OCI-LY7 (cell line): ENCODE measurements around the gene BMI1. TPM values are rescaled to one million over a fixed set of nuclear protein-coding genes. Genes with fewer than 3 reads are reported as not detected.

Source experiments
- BruUV-seq: library from RNA; stranded (reverse); fragments of 400-500 nt; replicated peaks from 2 replicates; lab custom pipeline; 2021; lab: Mats Ljungman, UMichigan
- CTCF ChIA-PET: fragments of 300-600 bp; sonication (Branson Sonifier 250); formaldehyde crosslinking; loops from one replicate; lab custom pipeline; 2022; ENCODE audit warnings: antibody characterized with exemption; ENCODE audit not compliant: unreplicated experiment; lab: Charles Lee
- POLR2A ChIA-PET: fragments of 300-600 bp; sonication (Branson Sonifier 250); formaldehyde crosslinking; loops from one replicate; lab custom pipeline; 2022; ENCODE audit warnings: antibody characterized with exemption; lab: Charles Lee
- DNase-seq: peaks from one replicate; pipeline ENCODE4 v3.0.0-alpha.2; 2015; ENCODE audit warnings: low spot score
- H2AFZ ChIP-seq: fragments of 200-600 bp; sonication (generic), shearing (Covaris generic); 2 replicates; pipeline ENCODE4 v1.6.1; 2014; ENCODE audit warnings: mild to moderate bottlenecking, antibody characterized with exemption, low read length, moderate library complexity
- H3K27ac ChIP-seq: fragments of 200-600 bp; sonication (generic); 2 replicates; pipeline ENCODE4 v1.5.1; 2014; ENCODE audit warnings: mixed run types, low read depth, mild to moderate bottlenecking, moderate library complexity, low read length, inconsistent platforms; ENCODE audit not compliant: poor library complexity, severe bottlenecking
- H3K36me3 ChIP-seq: fragments of 200-600 bp; sonication (generic); 2 replicates; pipeline ENCODE4 v1.6.1; 2014; ENCODE audit warnings: mild to moderate bottlenecking, antibody characterized with exemption, low read length, moderate library complexity, mixed read lengths; ENCODE audit not compliant: insufficient read depth
- H3K4me1 ChIP-seq: fragments of 200-600 bp; sonication (generic); 2 replicates; pipeline ENCODE4 v1.5.1; 2014; ENCODE audit warnings: mild to moderate bottlenecking, low read length; ENCODE audit not compliant: insufficient read depth, poor library complexity, severe bottlenecking
- H3K4me2 ChIP-seq: fragments of 200-600 bp; sonication (generic); 2 replicates; pipeline ENCODE4 v1.6.1; 2014; ENCODE audit warnings: mild to moderate bottlenecking, low read length
- H3K4me3 ChIP-seq: fragments of 200-600 bp; sonication (generic); 2 replicates; pipeline ENCODE4 v1.5.1; 2014; ENCODE audit warnings: mild to moderate bottlenecking, low read depth, low read length; ENCODE audit not compliant: poor library complexity, severe bottlenecking
- H3K79me2 ChIP-seq: fragments of 200-600 bp; sonication (generic); 2 replicates; pipeline ENCODE4 v1.6.1; 2016; ENCODE audit warnings: low read depth, mild to moderate bottlenecking, low read length, moderate library complexity, mixed read lengths; ENCODE audit not compliant: insufficient read depth
- H3K9me2 ChIP-seq: fragments of 200-600 bp; sonication (generic); 2 replicates; pipeline ENCODE4 v1.6.1; 2016; ENCODE audit warnings: mild to moderate bottlenecking, low read length, mixed read lengths; ENCODE audit not compliant: insufficient read depth
- H3K9me3 ChIP-seq: fragments of 200-600 bp; sonication (generic); 2 replicates; pipeline ENCODE4 v1.6.1; 2014; ENCODE audit warnings: mild to moderate bottlenecking, mixed run types, low read length, mixed read lengths
- H4K20me1 ChIP-seq: fragments of 200-600 bp; sonication (generic); 2 replicates; pipeline ENCODE4 v1.6.1; 2014; ENCODE audit warnings: mild to moderate bottlenecking, antibody characterized with exemption, low read length, moderate library complexity, mixed read lengths; ENCODE audit not compliant: insufficient read depth
- EZH2phosphoT487 ChIP-seq: fragments of 200-600 bp; sonication (generic); IDR thresholded peaks from 2 replicates; pipeline ENCODE4 v1.6.1; 2018; ENCODE audit warnings: low read depth, borderline replicate concordance, mild to moderate bottlenecking, mixed run types, antibody characterized with exemption, low read length, moderate library complexity, mixed read lengths
- intact Hi-C: fragments of 100-400 bp; cut with micrococcal nuclease; formaldehyde crosslinking; loops from one replicate; pipeline ENCODE4 v1.10.0; 2022; ENCODE audit not compliant: unreplicated experiment
- total RNA-seq, 2 experiments: library from RNA; depleted of rRNA in 1 of 2; stranded (reverse); fragments of >200 nt in 1 of 2; shearing (Covaris generic) in 1 of 2; gene quantifications; 2 replicates each; pipeline ENCODE4 v1.2.3, GENCODE V29; 2014 to 2022
- TF ChIP-seq, protein P1 (sequence below): fragments of 200-600 bp; sonication (generic); conservative IDR thresholded peaks from 2 replicates; pipeline ENCODE4 v1.5.1; 2014; ENCODE audit warnings: mild to moderate bottlenecking, antibody characterized with exemption, low read length, moderate library complexity, mixed read lengths

BMI1 gene
- total RNA-seq, 2 experiments from 2014 or later, result 7.4 to 17.8 TPM

DNA sequence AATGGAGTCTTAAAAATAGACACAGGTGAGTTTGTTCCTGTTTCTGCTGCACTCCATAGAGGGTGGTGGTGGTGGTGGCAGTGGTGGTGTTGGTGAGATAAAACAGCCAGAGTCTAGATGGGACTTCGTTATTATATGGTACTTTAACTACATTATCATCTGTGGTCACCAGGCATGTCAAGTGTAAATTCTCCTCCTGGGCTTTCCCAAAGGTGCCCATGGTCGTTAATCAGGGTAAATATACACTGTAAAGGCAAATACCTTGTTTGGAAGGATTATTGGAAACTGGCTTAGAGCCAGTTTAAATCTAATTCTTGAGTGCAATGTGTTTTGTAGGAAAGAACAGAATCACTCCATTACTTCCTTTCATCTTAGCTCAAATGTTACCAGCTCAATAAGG is 26.2 kb upstream of the BMI1 start:
- no peak overlapping the region for H2AFZ ChIP-seq
- no TSS peak for BruUV-seq
- TF ChIP-seq, protein P1, sequence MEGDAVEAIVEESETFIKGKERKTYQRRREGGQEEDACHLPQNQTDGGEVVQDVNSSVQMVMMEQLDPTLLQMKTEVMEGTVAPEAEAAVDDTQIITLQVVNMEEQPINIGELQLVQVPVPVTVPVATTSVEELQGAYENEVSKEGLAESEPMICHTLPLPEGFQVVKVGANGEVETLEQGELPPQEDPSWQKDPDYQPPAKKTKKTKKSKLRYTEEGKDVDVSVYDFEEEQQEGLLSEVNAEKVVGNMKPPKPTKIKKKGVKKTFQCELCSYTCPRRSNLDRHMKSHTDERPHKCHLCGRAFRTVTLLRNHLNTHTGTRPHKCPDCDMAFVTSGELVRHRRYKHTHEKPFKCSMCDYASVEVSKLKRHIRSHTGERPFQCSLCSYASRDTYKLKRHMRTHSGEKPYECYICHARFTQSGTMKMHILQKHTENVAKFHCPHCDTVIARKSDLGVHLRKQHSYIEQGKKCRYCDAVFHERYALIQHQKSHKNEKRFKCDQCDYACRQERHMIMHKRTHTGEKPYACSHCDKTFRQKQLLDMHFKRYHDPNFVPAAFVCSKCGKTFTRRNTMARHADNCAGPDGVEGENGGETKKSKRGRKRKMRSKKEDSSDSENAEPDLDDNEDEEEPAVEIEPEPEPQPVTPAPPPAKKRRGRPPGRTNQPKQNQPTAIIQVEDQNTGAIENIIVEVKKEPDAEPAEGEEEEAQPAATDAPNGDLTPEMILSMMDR, result no peak
- H4K20me1 ChIP-seq, result no peaks in the 10 kb centered on the region
- no peaks in the 10 kb centered on the region for H3K79me2 ChIP-seq
- intact Hi-C loops, result no loop called here
- H3K4me2 ChIP-seq, result no peak overlapping the region
- no peak overlapping the region for H3K27ac ChIP-seq
- POLR2A ChIA-PET, result interaction anchor here (0.5 to 1.1 kb wide), 2 partner anchors 8 to 842 kb away, joined by 4 read pairs; no protein-coding TSS in a partner anchor
- no peaks in the 10 kb centered on the region for H3K4me1 ChIP-seq
- H3K4me3 ChIP-seq, result no peak overlapping the region
- CTCF ChIA-PET, result no interaction called here
- H3K36me3 ChIP-seq, result no peaks in the 10 kb centered on the region
- H3K9me3 ChIP-seq, result no peaks in the 10 kb centered on the region
- no peaks in the 10 kb centered on the region for H3K9me2 ChIP-seq
- no peak for DNase-seq

DNA sequence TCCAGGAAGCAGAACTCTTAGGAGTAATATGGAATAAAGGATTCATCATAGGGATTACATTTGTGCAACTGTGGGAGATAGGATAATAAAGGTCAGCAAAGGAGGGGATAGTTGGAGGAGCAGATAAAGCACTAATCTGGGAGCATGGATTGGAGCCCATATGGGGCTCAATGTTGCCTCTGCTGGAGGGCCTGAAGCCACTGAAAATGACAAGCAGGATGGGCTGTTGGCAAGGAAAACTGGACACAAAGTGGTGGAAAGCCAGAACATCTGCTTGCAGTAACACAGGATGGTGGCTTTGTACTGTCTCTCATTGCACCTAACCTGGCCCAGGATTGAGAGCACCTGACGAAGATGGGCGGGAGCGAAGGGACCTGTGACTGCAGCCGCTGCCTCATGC is 19.7 kb upstream of the BMI1 start:
- Histone ChIP-seq H3K4me2 (no peak overlapping the region), H3K27ac (no peak overlapping the region), H4K20me1 (no peaks in the 10 kb centered on the region), H3K9me3 (no peaks in the 10 kb centered on the region), H2AFZ (no peak overlapping the region), H3K4me3 (no peak overlapping the region), H3K4me1 (no peaks in the 10 kb centered on the region), H3K36me3 (no peaks in the 10 kb centered on the region), H3K9me2 (no peaks in the 10 kb centered on the region), H3K79me2 (no peaks in the 10 kb centered on the region)
- no TSS peak for BruUV-seq
- DNase-seq, result no peak
- intact Hi-C loops, result no loop called here
- no peak for TF ChIP-seq EZH2phosphoT487
- TF ChIP-seq, protein P1, result no peak
- ChIA-PET POLR2A (no interaction called here), CTCF (no interaction called here)

DNA sequence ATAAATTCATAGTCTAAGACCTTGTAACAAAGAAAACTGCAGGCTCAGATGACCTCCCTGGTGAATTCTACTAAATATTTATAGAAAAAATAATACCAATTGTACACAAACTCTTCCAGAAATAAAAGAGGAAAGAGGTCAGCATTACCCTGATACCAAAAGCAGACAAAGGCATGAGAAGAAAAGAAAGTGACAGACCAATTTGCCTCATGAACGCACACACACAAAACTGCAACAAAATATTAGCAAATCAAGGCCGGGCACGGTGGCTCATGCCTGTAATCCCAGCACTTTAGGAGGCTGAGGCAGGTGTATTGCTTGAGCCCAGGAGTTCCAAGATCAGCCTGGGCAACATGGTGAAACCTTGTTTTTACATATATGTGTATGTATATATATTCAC is 17.4 kb upstream of the BMI1 start:
- intact Hi-C loops, result no loop called here
- no peak for DNase-seq
- Histone ChIP-seq H3K36me3 (no peaks in the 10 kb centered on the region), H4K20me1 (no peaks in the 10 kb centered on the region), H3K79me2 (no peaks in the 10 kb centered on the region), H3K4me1 (no peaks in the 10 kb centered on the region), H3K4me3 (no peak overlapping the region), H3K27ac (no peak overlapping the region), H3K9me3 (no peaks in the 10 kb centered on the region), H3K4me2 (no peak overlapping the region), H3K9me2 (no peaks in the 10 kb centered on the region), H2AFZ (no peak overlapping the region)
- ChIA-PET CTCF (no interaction called here), POLR2A (no interaction called here)
- TF ChIP-seq EZH2phosphoT487, result no peak
- BruUV-seq, result no TSS peak
